T-cell (primary cell): Measurements from ENCODE around the gene DOCK1. TPM values are rescaled to one million over a fixed set of nuclear protein-coding genes. Genes with fewer than 3 reads are reported as not detected.

Experiments used
- ATAC-seq, 4 experiments: fragments of 200-7000 bp in 3 of 4; fragments of 150-1000 bp in 1 of 4; cut with Tn5 transposase; replicated peaks in 1 of 4; 1 replicate in 3 of 4; 2 replicates in 1 of 4; pipeline ENCODE4 v1.10.0; 2021; ENCODE audit warnings: moderate library complexity in 3 of 4, mild to moderate bottlenecking in 2 of 4, moderate number of reproducible peaks in 1 of 4
- CTCF ChIA-PET, 2 donors: fragments of 300-600 bp; sonication (Branson Sonifier 250); formaldehyde crosslinking; loops; one replicate each; lab custom pipeline; 2022; ENCODE audit warnings: antibody characterized with exemption in 2 of 2; lab: Charles Lee
- POLR2A ChIA-PET, 2 donors: fragments of 300-600 bp; sonication (Branson Sonifier 250); formaldehyde crosslinking; loops; one replicate each; lab custom pipeline; 2022; ENCODE audit warnings: antibody characterized with exemption in 2 of 2; lab: Charles Lee
- DNase-seq, 35 experiments: peaks; one replicate each; pipeline versions ENCODE4 v3.0.0 to v3.0.0-alpha.2; 2013 to 2023
- H3K27ac ChIP-seq: one replicate; pipeline ENCODE4 v1.5.1; 2013; ENCODE audit warnings: low read length
- H3K27me3 ChIP-seq, 2 experiments: replicated peaks in 1 of 2; 1 replicate in 1 of 2; 2 replicates in 1 of 2; pipeline versions ENCODE4 v1.6.1 to v1.7.0; 2013; ENCODE audit warnings: low read length in 1 of 2, mixed read lengths in 1 of 2; ENCODE audit not compliant: control insufficient read depth in 2 of 2, insufficient read depth in 2 of 2; ENCODE audit errors: extremely low read depth in 1 of 2
- H3K36me3 ChIP-seq, 2 donors: 1 replicate in 1 of 2; 2 replicates in 1 of 2; pipeline versions ENCODE4 v1.6.1 to v1.7.0; 2013; ENCODE audit warnings: low read length in 1 of 2; ENCODE audit not compliant: control insufficient read depth in 2 of 2, insufficient read depth in 1 of 2; ENCODE audit errors: extremely low read depth in 1 of 2
- H3K4me1 ChIP-seq, 2 experiments: 1 replicate in 1 of 2; 2 replicates in 1 of 2; pipeline versions ENCODE4 v1.6.1 to v1.7.0; 2013; ENCODE audit warnings: low read length in 2 of 2, mixed read lengths in 1 of 2; ENCODE audit not compliant: insufficient read depth in 2 of 2, control insufficient read depth in 1 of 2; ENCODE audit errors: extremely low read depth in 1 of 2
- H3K4me3 ChIP-seq, 2 donors: 1 replicate in 1 of 2; 2 replicates in 1 of 2; pipeline versions ENCODE4 v1.5.1 to v1.7.0; 2013; ENCODE audit warnings: mild to moderate bottlenecking in 2 of 2, low read length in 1 of 2, moderate library complexity in 1 of 2; ENCODE audit not compliant: control insufficient read depth in 1 of 2; ENCODE audit errors: extremely low read depth in 1 of 2
- H3K9me3 ChIP-seq: 2 replicates; pipeline ENCODE4 v1.7.0; 2013
- H3K27ac Mint-ChIP-seq, 2 donors: one replicate each; pipeline ENCODE4 v1.8.0; 2020 to 2021; ENCODE audit warnings: mild to moderate bottlenecking in 2 of 2, mixed read lengths in 2 of 2
- H3K27me3 Mint-ChIP-seq, 2 donors: one replicate each; pipeline ENCODE4 v1.8.0; 2021 to 2022; ENCODE audit warnings: mixed read lengths in 2 of 2
- H3K36me3 Mint-ChIP-seq: one replicate; pipeline ENCODE4 v1.8.0; 2021; ENCODE audit warnings: mixed read lengths
- H3K4me1 Mint-ChIP-seq, 3 donors: one replicate each; pipeline ENCODE4 v1.8.0; 2020 to 2022; ENCODE audit warnings: mixed read lengths in 3 of 3, mild to moderate bottlenecking in 1 of 3
- H3K4me3 Mint-ChIP-seq, 3 donors: one replicate each; pipeline ENCODE4 v1.8.0; 2020 to 2022; ENCODE audit warnings: mild to moderate bottlenecking in 3 of 3, mixed read lengths in 3 of 3, moderate library complexity in 3 of 3
- H3K9me3 Mint-ChIP-seq, 3 donors: one replicate each; pipeline ENCODE4 v1.8.0; 2020 to 2022; ENCODE audit warnings: mixed read lengths in 3 of 3
- WGBS: methylation state at CpG from one replicate; pipeline ENCODE4 v1.1.5; 2013; ENCODE audit warnings: missing lambda C conversion rate; ENCODE audit not compliant: insufficient coverage; 5-methylcytosine and 5-hydroxymethylcytosine counted together
- total RNA-seq, 35 experiments: library from RNA in 6 of 35; stranded (reverse) in 6 of 35; fragments of 120-200 nt in 1 of 35; gene quantifications; one replicate each; pipeline versions ENCODE4 v1.2.1 to v1.2.4 and lab custom pipeline; 2013 to 2026

The DOCK1 gene
- total RNA-seq, 5 donors from 2014 or later (not counting 1 experiment from before 2014, with no cell fraction given): 0.18 to 0.53 (median 0.37) TPM

- Histone ChIP-seq H3K27me3 (peaks cover 2 to 7% of the 10 kb centered on the region in 2 experiments), H3K27ac (no peak overlapping the region), H3K4me3 (no peak overlapping the region), H3K9me3 (no peaks in the 10 kb centered on the region), H3K36me3 (no peaks in the 10 kb centered on the region), H3K4me1 (peaks cover 5 to 7% of the 10 kb centered on the region in 2 experiments)
- no peaks in the 10 kb centered on the region for H3K9me3 Mint-ChIP-seq
- no peak overlapping the region for H3K4me3 Mint-ChIP-seq
- no CpG with 5 or more reads among the region's 11 CpGs for WGBS
- H3K27ac Mint-ChIP-seq: no peak overlapping the region
- ChIA-PET POLR2A (no interaction called here), CTCF (no interaction called here)
- no peak for ATAC-seq
- peaks cover 0 to 12% of the 10 kb centered on the region in 2 donors for H3K27me3 Mint-ChIP-seq
- no peak for DNase-seq
- H3K4me1 Mint-ChIP-seq: peaks cover 4 to 15% (median 13%) of the 10 kb centered on the region in 3 donors
- no peaks in the 10 kb centered on the region for H3K36me3 Mint-ChIP-seq
Measured at GRCh38 chr10:127337801-127338200, 432.6 kb downstream of the DOCK1 start.

- CTCF ChIA-PET: no interaction called here
- 91% methylated on average over 8 of the region's 10 CpGs for WGBS
- DNase-seq (no peak), ATAC-seq (no peak)
- H3K9me3 ChIP-seq: no peaks in the 10 kb centered on the region
- peaks cover 2 to 6% of the 10 kb centered on the region in 2 experiments for H3K27me3 ChIP-seq
- H3K27me3 Mint-ChIP-seq: peaks cover 0 to 10% of the 10 kb centered on the region in 2 donors
- H3K4me1 ChIP-seq: peaks cover under 1 to 5% of the 10 kb centered on the region in 2 experiments
- peaks cover 2 to 8% (median 7%) of the 10 kb centered on the region in 3 donors for H3K4me1 Mint-ChIP-seq
- no peaks in the 10 kb centered on the region for H3K36me3 ChIP-seq
- H3K27ac Mint-ChIP-seq: no peak overlapping the region
- H3K4me3 Mint-ChIP-seq: no peak overlapping the region
- no peaks in the 10 kb centered on the region for H3K9me3 Mint-ChIP-seq
- H3K27ac ChIP-seq: no peak overlapping the region
- no peaks in the 10 kb centered on the region for H3K36me3 Mint-ChIP-seq
- POLR2A ChIA-PET: no interaction called here
- no peak overlapping the region for H3K4me3 ChIP-seq
Measured at GRCh38 chr10:127338399-127339110, 433.3 kb downstream of the DOCK1 start.

DNA sequence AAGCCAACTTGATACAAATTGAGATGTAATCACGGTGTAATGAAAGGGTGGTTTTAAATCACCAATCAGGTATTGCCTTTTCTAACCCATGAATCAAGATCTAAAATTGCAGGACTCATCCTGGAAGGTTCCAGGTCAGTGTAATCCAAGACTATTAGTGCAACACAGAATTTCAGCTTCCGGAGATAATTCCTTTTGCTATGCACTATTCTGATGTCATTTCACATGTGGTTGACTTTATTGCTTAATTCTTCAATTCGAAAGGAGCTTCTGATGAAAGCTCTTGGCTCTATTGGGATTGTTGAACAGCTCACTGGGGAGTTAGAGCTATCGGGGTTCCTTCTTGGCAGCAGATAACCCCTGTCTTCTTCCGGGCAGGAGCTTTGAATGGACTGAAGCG, 438.6 kb downstream of the DOCK1 start:
- peaks cover 0 to 7% of the 10 kb centered on the region in 2 experiments for H3K27me3 ChIP-seq
- no peaks in the 10 kb centered on the region for H3K9me3 ChIP-seq
- no peak overlapping the region for H3K27ac ChIP-seq
- H3K36me3 Mint-ChIP-seq: no peaks in the 10 kb centered on the region
- no peaks in the 10 kb centered on the region for H3K4me1 ChIP-seq
- peaks cover 0 to 6% of the 10 kb centered on the region in 2 donors for H3K27me3 Mint-ChIP-seq
- H3K4me1 Mint-ChIP-seq: no peaks in the 10 kb centered on the region
- no peaks in the 10 kb centered on the region for H3K9me3 Mint-ChIP-seq
- no peak for ATAC-seq
- no peak overlapping the region for H3K27ac Mint-ChIP-seq
- DNase-seq: no peak
- POLR2A ChIA-PET: no interaction called here
- H3K4me3 ChIP-seq: no peak overlapping the region
- H3K36me3 ChIP-seq: no peaks in the 10 kb centered on the region
- H3K4me3 Mint-ChIP-seq: no peak overlapping the region
- 70% methylated on average over 2 of the region's 6 CpGs for WGBS
- CTCF ChIA-PET: no interaction called here

DNA sequence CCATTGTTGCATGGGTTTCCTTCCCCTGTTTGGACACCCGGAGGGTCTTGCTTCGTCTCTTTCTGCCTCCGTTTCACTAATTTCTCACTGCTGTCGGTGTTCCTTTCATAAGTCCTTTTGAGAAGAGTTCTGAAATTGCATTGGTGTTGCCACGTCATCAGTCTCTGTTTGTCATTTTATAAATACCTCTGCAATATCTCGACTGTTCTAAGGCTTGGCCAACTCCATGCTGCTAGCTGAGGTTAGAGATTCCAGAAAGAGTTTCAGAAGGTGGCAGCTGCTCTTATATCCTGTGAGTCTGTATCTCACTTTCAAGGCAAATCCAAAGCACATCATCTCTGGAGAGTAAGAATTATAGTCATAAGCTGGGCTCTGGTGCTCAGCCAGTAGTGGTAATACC, 439.1 kb downstream of the DOCK1 start:
- Histone ChIP-seq H3K27me3 (peaks cover 0 to 12% of the 10 kb centered on the region in 2 experiments), H3K27ac (no peak overlapping the region), H3K36me3 (no peaks in the 10 kb centered on the region), H3K9me3 (no peaks in the 10 kb centered on the region), H3K4me1 (no peaks in the 10 kb centered on the region), H3K4me3 (no peak overlapping the region)
- no peaks in the 10 kb centered on the region for H3K4me1 Mint-ChIP-seq
- no peak overlapping the region for H3K27ac Mint-ChIP-seq
- DNase-seq (no peak), ATAC-seq (no peak)
- no peak overlapping the region for H3K4me3 Mint-ChIP-seq
- H3K9me3 Mint-ChIP-seq: no peaks in the 10 kb centered on the region
- CTCF ChIA-PET: no interaction called here
- POLR2A ChIA-PET: no interaction called here
- 88% methylated on average over 5 of the region's 6 CpGs for WGBS
- H3K27me3 Mint-ChIP-seq: peaks cover 0 to 3% of the 10 kb centered on the region in 2 donors
- H3K36me3 Mint-ChIP-seq: no peaks in the 10 kb centered on the region

DNA sequence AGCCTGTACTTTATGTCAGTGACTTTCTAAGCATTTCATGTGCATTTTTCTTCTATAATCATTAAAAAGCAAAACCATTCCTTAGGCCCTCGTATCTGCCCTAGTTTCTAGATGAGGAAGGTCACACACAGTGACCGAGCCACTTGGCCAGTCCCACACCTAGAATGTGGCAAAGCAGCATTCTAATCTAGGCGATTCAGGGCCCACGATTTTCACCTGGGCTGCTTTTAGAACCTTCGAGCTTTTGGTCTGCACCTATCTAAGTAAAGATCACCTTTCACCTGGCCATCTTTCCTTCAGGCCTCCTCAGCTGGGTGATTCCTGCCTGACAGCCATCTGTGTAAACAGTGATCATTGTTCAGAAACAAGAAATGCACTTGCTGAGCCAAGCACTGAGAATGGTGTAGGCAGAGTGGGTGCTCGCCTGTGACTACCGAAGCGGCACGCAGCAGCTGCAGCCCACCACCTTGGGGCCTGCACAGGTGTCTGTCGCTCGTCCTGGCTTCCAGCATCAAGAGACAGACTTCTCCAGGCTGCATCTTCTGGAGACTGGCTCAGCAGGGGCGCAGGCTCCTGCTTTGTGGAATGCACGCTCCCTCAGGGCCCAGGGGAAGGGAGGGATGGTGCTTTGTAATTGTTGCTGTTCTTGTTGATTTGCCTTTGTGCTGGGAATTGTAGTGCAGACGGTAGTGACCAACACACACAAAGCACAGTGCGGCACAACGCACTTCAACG, 440.2 kb downstream of the DOCK1 start:
- H3K4me1 ChIP-seq: no peaks in the 10 kb centered on the region
- no peak overlapping the region for H3K27ac ChIP-seq
- H3K27ac Mint-ChIP-seq: no peak overlapping the region
- DNase-seq (peak in 1 of 35 experiments; percentile 8), ATAC-seq (no peak)
- no peaks in the 10 kb centered on the region for H3K9me3 Mint-ChIP-seq
- H3K27me3 Mint-ChIP-seq: peaks cover 0 to 8% of the 10 kb centered on the region in 2 donors
- no peak overlapping the region for H3K4me3 Mint-ChIP-seq
- H3K9me3 ChIP-seq: no peaks in the 10 kb centered on the region
- peaks cover 0 to 15% of the 10 kb centered on the region in 2 experiments for H3K27me3 ChIP-seq
- H3K4me1 Mint-ChIP-seq: no peaks in the 10 kb centered on the region
- CTCF ChIA-PET: no interaction called here
- H3K36me3 Mint-ChIP-seq: no peaks in the 10 kb centered on the region
- 87% methylated on average over 14 of the region's 17 CpGs for WGBS
- POLR2A ChIA-PET: no interaction called here
- H3K4me3 ChIP-seq: no peak overlapping the region
- no peaks in the 10 kb centered on the region for H3K36me3 ChIP-seq

DNA sequence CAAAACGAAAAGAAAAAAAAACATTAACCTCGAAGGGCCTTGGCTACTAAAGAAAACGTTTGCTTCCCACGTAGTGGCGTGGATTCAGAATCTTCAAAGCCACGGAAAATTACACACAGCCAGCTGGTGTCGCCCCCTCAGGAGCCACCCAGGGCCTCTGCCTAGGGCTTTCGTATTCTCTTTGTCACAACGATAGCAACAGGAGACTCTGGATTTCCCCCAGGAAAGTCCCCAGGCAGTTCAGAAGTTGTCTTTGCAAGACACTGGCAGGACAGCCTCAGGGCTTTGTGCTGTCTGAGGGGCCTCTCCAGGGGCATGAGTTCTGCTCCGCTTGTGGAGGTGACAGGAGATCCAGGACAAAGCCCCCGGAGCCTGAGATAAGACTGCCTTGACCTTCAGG, 441.4 kb downstream of the DOCK1 start:
- H3K9me3 ChIP-seq: no peaks in the 10 kb centered on the region
- H3K27ac ChIP-seq: no peak overlapping the region
- H3K4me3 ChIP-seq: no peak overlapping the region
- Mint-ChIP-seq H3K27ac (no peak overlapping the region), H3K9me3 (no peaks in the 10 kb centered on the region), H3K27me3 (peaks cover 0 to 8% of the 10 kb centered on the region in 2 donors), H3K36me3 (no peaks in the 10 kb centered on the region), H3K4me3 (no peak overlapping the region), H3K4me1 (no peaks in the 10 kb centered on the region)
- H3K27me3 ChIP-seq: peaks cover 0 to 23% of the 10 kb centered on the region in 2 experiments
- ATAC-seq (no peak), DNase-seq (no peak)
- no peaks in the 10 kb centered on the region for H3K4me1 ChIP-seq
- no peaks in the 10 kb centered on the region for H3K36me3 ChIP-seq
- 26% methylated on average over 9 of the region's 11 CpGs for WGBS
- CTCF ChIA-PET: interaction anchor here in 1 of 2 donors (1.1 kb wide), 1 partner anchor 103 kb away, joined by 4 read pairs; no protein-coding TSS in a partner anchor
- POLR2A ChIA-PET: no interaction called here
